GM19193 (cell line): Measurements from ENCODE around the gene RIMS4.

Experiments
- POLR2A ChIP-seq: IDR thresholded peaks from 4 replicates; pipeline ENCODE4 v1.6.1; 2011; ENCODE audit not compliant: insufficient read depth, insufficient read length; ENCODE audit errors: extremely low read depth

The RIMS4 gene

DNA sequence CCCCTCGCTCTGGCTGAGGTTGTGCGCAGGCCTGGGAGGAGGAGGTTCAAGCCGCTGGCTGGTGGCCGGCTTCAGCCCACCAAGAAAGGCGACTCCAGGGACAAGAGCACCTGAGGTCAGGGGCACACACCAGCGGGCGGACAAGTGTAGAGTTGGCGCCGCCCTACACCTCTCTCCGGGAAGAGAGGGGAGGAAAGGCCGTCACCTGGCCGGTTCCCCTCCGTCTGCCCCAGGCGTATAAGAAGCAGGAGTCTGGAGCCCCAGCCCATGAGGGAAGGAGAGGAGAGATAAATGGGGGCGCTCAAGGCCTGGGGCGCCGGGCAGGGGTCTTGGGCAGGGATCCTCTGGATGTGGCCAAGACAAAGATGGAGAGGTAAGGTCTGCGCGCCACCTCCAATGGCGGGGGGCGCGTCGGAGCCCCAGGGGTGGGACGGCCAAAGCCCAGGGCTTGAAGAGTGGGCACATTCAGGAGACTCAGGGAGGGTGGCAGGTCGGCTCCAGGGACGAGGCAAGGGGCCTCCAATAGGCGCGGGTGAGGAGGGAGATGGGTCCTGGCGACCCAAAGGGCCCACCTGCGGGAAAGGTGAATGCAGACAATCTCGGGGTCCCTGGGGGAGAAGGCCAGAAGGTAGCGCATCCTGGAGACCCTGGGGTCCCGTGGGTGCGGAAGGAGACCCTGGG lies 826 bp downstream of the RIMS4 start:
- no peak for TF ChIP-seq POLR2A

DNA sequence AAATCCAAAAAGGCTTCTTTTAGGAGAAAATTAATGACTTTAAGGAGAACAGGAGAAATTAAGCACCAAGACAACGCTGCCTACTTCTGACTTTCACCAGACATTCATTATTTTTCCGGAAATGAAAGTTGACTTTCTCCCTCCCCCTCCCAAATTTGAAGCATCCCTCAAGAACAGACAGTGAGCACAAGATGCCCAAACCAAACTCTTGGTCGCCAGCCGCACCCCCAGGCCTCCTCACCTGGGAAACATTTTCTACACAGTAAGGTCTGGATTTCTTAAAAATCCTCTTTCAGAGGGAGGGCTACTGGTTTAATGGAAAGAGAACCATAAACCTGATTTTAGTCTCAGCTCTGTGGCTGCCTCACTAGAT lies 2.7 kb downstream of the RIMS4 start:
- TF ChIP-seq POLR2A: no peak

DNA sequence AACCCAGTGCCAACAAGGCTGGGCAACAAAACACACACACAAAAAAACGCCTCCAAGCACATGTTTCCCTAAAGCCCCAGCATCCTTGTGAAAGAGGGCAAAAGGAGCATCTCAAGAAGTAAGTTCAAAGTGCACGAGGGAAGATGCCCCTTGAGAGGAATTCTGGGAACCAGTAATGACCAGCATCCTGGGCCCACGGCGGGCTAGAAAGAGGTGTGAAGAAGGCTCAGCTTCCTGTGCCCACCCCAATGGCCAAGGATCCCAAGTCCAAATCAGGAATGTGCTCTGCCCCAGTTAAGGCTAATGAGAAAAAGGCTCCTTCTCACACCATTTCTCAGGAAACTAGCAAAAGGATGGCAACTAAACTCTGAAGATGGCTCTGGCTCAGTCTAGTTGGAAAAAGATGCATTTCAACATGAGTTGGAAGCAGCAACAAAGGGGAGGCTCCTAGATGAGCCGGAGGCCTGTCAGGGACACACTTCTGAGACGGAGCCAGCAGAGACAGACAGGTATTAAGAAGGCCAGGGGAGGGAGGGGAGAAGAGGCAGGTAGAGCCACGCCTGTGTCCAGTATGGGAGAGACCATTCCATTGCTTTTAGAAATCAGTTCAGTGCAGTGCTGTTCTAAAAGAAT lies 3.2 kb downstream of the RIMS4 start:
- no peak for TF ChIP-seq POLR2A

DNA sequence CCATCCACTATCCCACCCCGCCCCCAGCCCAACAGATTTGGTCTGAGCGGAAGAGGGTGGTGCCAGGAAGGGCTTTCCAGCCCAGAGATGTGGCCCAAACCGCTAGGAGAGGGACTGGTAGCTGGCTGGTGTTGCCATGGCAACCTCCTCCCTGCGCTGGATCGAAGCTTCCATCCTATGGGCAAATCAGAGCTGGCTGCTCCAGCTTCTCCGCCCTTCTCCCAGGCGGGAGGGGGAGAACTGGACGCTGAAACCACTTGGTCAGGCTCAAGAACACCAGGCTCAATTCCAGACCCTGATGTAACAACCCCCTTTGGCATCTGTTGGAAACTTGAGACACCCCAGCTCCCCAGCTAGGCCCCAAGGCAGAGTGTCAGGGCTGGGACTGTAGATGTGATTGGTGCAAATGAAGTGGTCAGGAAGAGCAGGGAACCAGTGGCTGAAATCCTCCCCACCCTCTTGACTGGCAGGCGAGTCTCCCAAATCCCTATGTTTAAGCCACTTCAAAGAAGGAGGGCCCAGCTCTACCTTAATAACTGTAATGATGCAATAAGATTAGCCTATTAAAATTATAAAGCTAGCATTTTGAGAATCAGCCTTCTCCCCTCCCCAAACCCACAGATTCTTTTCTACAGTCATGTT lies 4.2 kb downstream of the RIMS4 start:
- TF ChIP-seq POLR2A: no peak

DNA sequence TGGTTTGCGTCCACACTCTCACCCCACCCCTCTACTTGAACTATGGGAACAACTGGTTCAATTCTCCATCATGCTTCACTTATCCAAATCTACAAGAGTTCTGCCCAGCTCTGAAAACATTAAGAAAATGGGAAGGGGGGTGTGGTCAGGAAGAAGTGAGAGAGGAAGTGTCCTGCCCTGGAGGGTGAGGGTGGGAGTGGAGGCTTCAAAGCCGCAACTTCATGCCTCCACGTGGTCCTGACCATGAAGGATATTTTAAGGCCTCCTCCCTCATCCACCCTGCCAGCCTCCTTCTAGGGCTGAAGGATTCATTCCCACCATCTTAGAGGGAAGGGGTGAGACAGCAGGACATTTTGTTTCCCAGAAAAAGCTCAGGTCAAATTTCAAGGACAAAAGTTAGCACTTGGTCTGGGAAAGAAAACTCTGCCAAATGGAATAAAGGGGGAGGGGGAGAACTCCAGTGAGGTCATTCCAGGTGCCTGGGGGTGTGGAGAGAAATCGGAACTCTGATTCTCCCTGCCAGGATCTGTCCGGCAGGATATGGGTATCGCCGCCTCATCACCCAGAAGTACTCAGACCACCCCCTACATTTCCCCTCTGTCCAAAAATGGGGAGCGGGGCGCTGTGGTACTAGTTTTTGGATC lies 4.9 kb downstream of the RIMS4 start:
- no peak for TF ChIP-seq POLR2A

DNA sequence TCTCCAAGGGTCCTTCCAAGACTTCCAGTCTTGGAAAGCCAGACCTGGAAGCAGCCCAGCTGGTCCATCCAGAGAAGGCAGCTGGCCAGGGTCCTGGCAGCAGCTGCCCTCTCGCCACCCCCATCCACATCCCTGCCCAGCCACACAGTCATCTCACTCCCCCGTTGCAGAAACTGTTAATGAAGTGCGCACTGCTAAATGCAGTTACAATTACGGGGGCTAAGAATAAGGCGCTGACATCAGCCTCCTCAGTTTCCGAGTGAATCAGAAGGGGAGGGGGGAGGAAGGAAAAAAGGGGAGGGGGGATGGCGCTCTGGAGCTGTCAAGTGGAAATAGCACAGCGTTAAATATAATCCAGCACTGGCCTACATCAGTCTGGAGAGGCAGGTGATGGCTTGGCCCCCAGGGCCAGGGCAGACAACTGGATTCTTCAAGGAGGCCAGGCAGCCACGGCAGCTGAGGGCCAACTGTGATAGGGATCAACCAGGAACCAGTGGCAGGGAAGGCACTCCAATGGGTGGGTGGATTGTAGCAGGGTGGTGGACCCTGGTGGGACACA lies 6.9 kb downstream of the RIMS4 start:
- TF ChIP-seq POLR2A: no peak

GRCh38 chr20:44802702-44803101 lies 7.6 kb downstream of the RIMS4 start:
- no peak for TF ChIP-seq POLR2A

DNA sequence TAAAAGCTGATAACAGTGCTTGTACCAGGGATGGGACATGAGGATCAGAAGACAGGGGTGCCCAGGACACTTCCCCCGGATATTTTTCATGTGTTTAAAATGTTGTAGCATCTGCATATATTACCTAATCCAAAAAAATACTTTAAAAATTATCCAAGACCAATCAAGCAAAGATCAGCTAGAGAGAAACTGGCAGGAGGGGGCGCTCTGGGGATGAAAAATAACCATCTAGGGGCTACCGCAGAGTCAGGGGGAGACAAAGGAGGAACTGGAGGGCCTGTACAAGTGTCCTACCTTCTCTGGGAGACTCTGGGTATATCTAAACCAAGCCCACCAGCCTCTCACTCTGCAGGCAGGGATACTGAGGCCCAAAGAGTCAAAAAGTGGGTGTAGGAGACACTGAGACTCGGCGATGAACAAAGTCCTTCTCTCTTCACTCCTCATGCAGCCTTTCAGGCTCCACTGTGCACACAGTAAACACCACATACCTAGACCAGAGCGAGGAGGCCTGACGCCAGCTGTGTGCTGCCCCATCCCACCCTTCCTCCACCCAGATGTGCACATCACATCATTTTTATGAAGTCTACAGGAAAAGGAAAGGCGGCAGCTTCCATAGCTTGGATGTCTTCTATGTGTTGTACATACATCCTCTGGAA lies 9.8 kb downstream of the RIMS4 start:
- TF ChIP-seq POLR2A: no peak

DNA sequence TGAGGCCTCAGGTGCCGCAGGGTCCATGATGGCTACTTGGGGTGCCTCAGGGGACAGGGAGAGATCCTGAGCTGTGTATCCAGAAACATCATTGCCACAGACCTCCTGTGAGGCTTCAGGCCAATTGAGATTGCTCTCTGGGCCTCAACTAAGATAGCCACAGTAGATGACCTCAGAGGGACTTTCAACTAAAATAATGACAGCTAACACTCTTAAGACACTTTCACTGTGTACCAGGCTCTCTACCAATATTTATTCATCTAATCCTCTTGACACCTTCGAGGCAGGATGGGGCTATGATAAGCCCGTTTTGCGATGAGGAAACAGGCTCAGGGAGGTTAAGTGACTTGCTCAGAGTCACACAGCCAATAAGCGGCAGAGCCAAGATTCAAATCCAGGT lies 10.7 kb downstream of the RIMS4 start:
- TF ChIP-seq POLR2A: no peak

DNA sequence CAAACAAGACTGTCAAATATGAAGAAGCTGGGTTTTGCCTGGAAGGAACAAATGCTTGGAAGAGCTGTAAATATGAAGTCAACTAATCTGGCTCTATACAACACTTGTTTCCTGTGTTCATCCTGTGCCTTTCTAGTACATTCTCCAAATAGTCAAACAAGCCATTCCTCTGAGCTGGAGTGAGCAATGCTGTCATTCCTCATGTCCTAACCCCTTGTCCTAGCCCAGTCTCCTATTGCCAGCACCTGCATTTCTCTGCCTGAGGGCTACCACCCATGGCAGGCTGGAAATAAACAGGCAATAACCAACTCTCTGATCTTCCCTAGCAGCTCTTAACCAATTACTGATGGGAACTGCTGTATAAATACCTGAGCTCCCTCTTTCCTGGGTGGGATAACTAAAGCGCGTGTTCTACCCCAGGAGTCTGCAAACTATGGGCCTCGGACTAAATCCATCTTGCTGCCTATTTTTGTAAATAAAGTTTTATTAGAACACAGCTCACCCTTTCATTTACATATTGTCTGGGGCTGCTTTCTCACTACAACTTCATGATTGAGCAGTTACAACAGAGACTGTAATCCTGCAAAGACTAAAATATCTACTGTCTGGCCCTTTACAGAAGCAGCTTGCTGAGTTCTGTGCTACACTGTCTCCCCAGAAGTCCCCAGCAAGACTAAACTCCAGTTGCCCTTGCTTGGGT lies 13.4 kb downstream of the RIMS4 start:
- no peak for TF ChIP-seq POLR2A

- no peak for TF ChIP-seq POLR2A
These were observed 14.0 kb downstream of the RIMS4 start for GRCh38 chr20:44796311-44796710.

DNA sequence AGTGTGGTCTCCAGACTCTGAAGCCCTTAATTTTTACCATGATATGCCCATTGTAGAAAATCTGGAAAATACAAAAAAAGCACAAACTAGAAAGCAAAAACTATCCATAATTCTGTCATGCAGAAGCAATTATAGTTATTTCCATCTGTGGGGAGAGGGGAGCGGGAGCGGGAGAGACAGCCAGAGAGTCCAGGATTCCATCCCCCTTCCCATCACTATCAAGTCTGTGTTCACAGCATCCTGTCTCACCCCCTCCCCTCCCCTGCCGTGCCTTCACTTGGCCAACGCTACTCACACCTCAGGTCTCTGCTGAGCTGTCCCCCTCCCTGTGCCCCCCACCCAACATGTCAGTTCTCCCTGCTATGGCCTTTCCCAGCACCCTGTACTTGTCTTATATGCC lies 14.5 kb downstream of the RIMS4 start:
- no peak for TF ChIP-seq POLR2A

DNA sequence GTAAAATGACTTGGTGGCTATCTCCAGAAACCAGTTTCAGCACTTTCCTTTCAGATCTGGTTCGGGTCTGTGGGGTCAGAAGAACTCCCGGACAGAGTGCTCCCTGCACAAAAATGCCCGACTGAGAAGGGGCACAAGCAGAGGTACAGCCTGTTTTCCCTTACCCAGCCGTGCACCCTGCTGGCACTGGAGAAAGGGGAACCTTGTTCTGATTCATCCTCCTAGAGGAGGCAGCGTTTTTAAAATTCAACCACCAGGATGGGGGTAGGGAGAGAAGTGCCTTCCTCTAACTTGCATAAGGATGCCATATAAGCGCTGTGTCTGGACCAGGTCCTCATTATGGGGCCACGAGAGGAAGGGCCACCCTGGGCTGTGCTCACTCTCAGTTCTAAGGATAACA lies 17.6 kb downstream of the RIMS4 start:
- no peak for TF ChIP-seq POLR2A

DNA sequence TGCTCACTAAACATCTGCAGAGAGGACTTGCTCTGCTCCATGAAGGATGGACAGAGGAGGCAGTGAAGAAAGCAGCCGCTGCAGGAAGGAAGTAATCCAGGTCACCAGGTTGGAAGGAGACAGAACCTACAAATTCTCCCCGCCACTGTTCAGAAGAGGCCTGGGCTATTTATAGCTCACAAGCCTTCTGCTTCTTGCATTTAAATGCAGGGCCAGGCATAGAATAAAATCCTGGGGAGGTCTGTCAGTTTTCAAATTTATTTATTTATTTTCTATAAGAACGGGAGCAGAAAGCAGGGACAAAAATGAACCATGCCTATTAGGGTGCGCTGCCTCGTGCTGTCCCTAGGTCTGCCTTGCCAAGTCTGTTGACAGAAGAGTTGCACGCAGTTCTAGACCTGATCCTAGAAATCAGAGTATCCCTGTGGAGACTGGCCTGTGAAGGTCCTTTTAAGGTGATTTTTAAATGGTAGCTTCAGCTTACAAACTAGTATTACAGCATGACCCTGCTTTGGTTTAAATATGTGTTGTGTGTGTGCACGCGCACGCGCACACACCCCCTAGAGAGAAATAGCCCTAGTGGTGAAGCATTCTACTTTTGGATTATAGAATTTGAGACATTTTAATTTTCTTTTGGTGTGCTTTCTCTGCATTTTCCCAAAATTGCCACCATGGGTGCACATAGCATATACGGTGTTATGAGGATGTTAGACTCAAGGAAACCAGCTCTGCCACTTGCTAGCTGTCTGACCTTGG lies 19.5 kb downstream of the RIMS4 start:
- TF ChIP-seq POLR2A: no peak
